Cardiac atrium fibroblast (primary cell): ENCODE measurements around the gene CRAMP1. TPM values are rescaled to one million over a fixed set of nuclear protein-coding genes. Genes with fewer than 3 reads are reported as not detected.

ENCODE experiments used
- total RNA-seq: library from RNA; depleted of rRNA; stranded (reverse); fragments of >200 nt; gene quantifications from 2 replicates; pipeline ENCODE4 v1.2.3, GENCODE V29; 2015

Gene CRAMP1
- total RNA-seq, result 6.7 and 11.2 TPM in 2 replicates

GRCh38 chr16:1612320-1613111 lies at the start of gene CRAMP1:
CRAMP1 (plus strand) TSS chr16:1612360; CDS start chr16:1614640, 2,280 bp downstream.

GRCh38 chr16:1677942-1678499 lies 65.9 kb downstream of the CRAMP1 start, which contains the start of gene JPT2:
JPT2 (plus strand) TSS chr16:1678279; CDS start chr16:1678313, 34 bp downstream.

GRCh38 chr16:1705688-1706385 lies 93.7 kb downstream of the CRAMP1 start, which contains the start of gene MAPK8IP3:
MAPK8IP3 (plus strand) TSS chr16:1706195; CDS start chr16:1706340, 145 bp downstream.

Other genes starting within 250 kb of the CRAMP1 start
- 23.3 and 27.6 TPM in 2 replicates for gene UNKL, start 197.7 kb upstream of the CRAMP1 start, total RNA-seq
- 15.2 and 18.0 TPM in 2 replicates for gene UQCC4, start 191.6 kb upstream of the CRAMP1 start, total RNA-seq
- gene PERCC1, start 181.3 kb upstream of the CRAMP1 start, total RNA-seq, result not detected in 2 replicates
- not detected in 2 replicates for gene CCDC154, start 167.8 kb upstream of the CRAMP1 start, total RNA-seq
- gene CLCN7, start 137.3 kb upstream of the CRAMP1 start, total RNA-seq, result 33.6 and 39.5 TPM in 2 replicates
- not detected in 2 replicates for gene PTX4, start 123.4 kb upstream of the CRAMP1 start, total RNA-seq
- gene TELO2, start 119.0 kb upstream of the CRAMP1 start, total RNA-seq, result 6.3 and 13.9 TPM in 2 replicates
- 28.8 and 34.3 TPM in 2 replicates for gene TMEM204, start 78.7 kb upstream of the CRAMP1 start, total RNA-seq
- gene IFT140, start 288 bp upstream of the CRAMP1 start, total RNA-seq, result 9.4 and 12.0 TPM in 2 replicates
- gene JPT2, start 65.9 kb downstream of the CRAMP1 start, total RNA-seq, result 35.2 and 51.1 TPM in 2 replicates
- gene MAPK8IP3, start 93.8 kb downstream of the CRAMP1 start, total RNA-seq, result 18.5 and 31.4 TPM in 2 replicates
- gene NME3, start 159.2 kb downstream of the CRAMP1 start, total RNA-seq, result 70.0 and 79.8 TPM in 2 replicates
- 3.1 and 4.5 TPM in 2 replicates for gene EME2, start 160.4 kb downstream of the CRAMP1 start, total RNA-seq
- gene MRPS34, start 160.8 kb downstream of the CRAMP1 start, total RNA-seq, result 65.7 and 84.4 TPM in 2 replicates
- 30.1 and 36.5 TPM in 2 replicates for gene SPSB3, start 170.2 kb downstream of the CRAMP1 start, total RNA-seq
- gene NUBP2, start 170.6 kb downstream of the CRAMP1 start, total RNA-seq, result 64.0 and 92.1 TPM in 2 replicates
- gene IGFALS, start 181.3 kb downstream of the CRAMP1 start, total RNA-seq, result not detected in 2 replicates
- 66.8 and 85.2 TPM in 2 replicates for gene HAGH, start 214.5 kb downstream of the CRAMP1 start, total RNA-seq
- gene FAHD1, start 214.8 kb downstream of the CRAMP1 start, total RNA-seq, result 35.6 and 42.2 TPM in 2 replicates